ENCODE measurements around the gene CSTPP1.
"Not testable (repeated sequence)": the region's sequence is repeated elsewhere in the genome, so short reads cannot be mapped to it uniquely, and the experiment has no call there.

CSTPP1 gene

GRCh38 chr11:47078751-47079521 lies 142.4 kb downstream of the CSTPP1 start:
- TF ChIP-seq CTCF (IDR thresholded peaks at IDR 0.05; ENCODE audit: insufficient read depth, low read depth, low read length, missing control alignments), result no peak
- no peak overlapping the region for H3K4me3 ChIP-seq (ENCODE audit: low read length)
- DNase-seq (ENCODE audit: low read depth), result no peak

- not testable (repeated sequence) for H3K4me3 ChIP-seq (ENCODE audit: low read length); DNase-seq (ENCODE audit: low read depth)
Observed at GRCh38 chr11:47080775-47081174, 144.2 kb downstream of the CSTPP1 start.

GRCh38 chr11:47083913-47084312 lies 147.4 kb downstream of the CSTPP1 start:
- peak; percentile 58 for DNase-seq (ENCODE audit: low read depth)
- no peak for TF ChIP-seq CTCF (IDR thresholded peaks at IDR 0.05; ENCODE audit: insufficient read depth, low read depth, low read length, missing control alignments)
- no peak overlapping the region for H3K4me3 ChIP-seq (ENCODE audit: low read length)

GRCh38 chr11:47087801-47088200 lies 151.2 kb downstream of the CSTPP1 start:
- no peak overlapping the region for H3K4me3 ChIP-seq (ENCODE audit: low read length)
- DNase-seq (ENCODE audit: low read depth), result no peak
- TF ChIP-seq CTCF (IDR thresholded peaks at IDR 0.05; ENCODE audit: insufficient read depth, low read depth, low read length, missing control alignments), result no peak

GRCh38 chr11:47093541-47093940 lies 157.0 kb downstream of the CSTPP1 start:
- H3K4me3 ChIP-seq (ENCODE audit: low read length), result no peak overlapping the region
- no peak for TF ChIP-seq CTCF (IDR thresholded peaks at IDR 0.05; ENCODE audit: insufficient read depth, low read depth, low read length, missing control alignments)
- DNase-seq (ENCODE audit: low read depth), result no peak

GRCh38 chr11:47096871-47097270 lies 160.3 kb downstream of the CSTPP1 start:
- not testable (repeated sequence) for H3K4me3 ChIP-seq (ENCODE audit: low read length); DNase-seq (ENCODE audit: low read depth)

- H3K4me3 ChIP-seq (ENCODE audit: low read length); DNase-seq (ENCODE audit: low read depth): not testable (repeated sequence)
Observed at GRCh38 chr11:47098223-47098622, 161.7 kb downstream of the CSTPP1 start.

GRCh38 chr11:47099214-47099917 lies 162.8 kb downstream of the CSTPP1 start:
- no peak overlapping the region for H3K4me3 ChIP-seq (ENCODE audit: low read length)
- no peak for TF ChIP-seq CTCF (IDR thresholded peaks at IDR 0.05; ENCODE audit: insufficient read depth, low read depth, low read length, missing control alignments)
- no peak for DNase-seq (ENCODE audit: low read depth)

Data from epithelial cell of esophagus (primary cell).